ENCODE results near the gene POU3F3.

Gene POU3F3

DNA sequence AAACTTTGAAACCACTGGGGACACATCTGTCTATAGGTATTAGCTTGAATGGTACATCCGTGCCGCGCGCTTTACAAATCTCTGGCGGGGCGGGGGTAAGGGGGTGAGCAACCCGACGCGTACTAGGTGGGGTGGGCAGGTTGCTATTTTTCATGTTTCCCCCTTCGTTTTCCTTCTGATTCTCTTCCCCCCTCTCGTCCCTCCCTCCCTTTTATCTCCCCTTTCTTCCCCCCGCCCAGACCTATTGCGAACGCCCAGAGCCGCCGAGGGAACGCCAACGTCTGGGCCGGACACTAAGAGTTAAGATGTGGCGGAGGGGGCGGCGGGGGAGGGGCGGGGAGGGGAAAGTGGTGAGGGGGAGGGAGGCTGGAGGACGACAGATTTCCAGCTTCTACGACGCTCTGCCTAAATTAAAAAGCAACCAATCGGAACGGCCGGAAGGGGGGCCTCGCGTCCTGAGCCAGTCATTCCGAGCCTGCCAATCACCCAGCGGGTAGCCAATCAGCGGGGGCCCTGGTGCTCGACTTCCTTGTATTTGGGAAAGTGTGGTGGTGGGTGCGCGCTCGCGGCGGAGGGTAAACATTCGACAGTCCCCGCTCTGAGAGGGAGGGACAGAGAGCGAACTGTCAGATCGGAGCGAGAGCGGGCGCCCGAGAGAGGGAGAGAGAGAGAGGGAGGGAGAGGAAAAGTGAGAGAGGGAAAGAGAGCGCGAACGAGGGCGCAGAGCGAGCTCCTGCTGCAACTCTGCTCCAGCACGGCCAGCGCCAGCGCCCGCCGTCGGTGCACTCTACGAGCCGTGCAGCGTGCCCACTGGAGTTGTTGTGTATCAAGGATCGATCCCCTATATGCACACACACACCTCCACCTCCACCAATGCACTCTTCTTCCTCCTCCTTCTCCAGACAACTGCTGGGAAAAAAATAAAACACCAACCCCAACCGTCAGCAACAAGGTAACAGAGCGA lies at the start of gene POU3F3:
Gene POU3F3 (plus strand): TSS at position 582 of the 964 bp plus-strand sequence. CDS start 1,396 bp downstream, outside the sequence.
- DNase-seq: no peak

DNA sequence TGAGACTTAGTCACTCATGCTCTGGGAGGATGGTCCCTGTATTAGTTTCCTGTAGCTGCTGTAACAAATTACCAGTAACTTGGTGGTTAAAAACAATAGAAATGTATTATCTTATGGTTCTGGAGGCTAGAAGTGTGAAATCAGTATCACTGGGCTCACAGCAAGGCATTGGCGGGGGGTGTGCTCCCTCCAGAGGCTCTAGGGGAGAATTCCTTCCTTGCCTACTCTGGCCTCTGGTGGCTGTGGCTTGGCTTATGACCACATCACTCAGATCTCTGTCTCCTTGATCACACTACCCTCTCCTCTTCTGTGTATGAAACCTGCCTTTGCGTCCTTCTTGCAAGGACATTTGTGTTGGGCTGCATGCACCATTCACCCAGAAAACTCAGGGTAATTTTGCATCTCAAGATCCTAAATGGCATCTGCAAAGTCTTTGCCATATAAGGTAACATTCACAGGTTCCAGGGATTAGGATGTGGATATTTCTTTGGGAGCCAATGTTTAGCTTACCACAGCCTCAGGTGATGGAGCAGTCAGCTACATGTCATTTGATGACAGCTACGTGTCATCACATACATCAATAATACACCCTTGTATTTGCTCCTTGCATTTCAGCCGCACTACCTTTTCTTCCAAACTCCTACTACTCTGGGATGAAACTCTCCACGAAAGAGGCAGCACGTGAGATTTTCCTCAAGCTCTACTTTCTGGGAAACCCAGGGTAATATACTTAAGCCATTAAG lies 49.6 kb upstream of the POU3F3 start:
- no peak for DNase-seq

DNA sequence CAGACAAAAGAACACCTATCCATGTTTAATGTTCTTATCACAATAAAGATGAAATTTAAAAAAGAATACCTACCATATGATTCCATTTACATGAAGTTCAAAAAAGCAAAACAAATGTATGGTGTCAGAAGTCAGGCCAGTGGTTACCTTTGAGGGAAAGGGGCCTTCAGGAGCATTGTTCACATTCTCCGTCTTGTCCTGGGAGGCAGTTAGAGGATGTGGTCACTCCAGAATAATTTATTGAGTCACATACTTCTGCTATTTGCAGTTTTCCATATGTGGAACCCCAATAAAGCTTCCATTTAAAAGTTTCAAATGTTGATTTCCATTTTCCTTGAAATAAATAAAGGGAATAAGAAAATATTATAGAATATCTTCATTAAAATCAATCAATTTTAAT lies 41.6 kb upstream of the POU3F3 start:
- no peak for DNase-seq

DNA sequence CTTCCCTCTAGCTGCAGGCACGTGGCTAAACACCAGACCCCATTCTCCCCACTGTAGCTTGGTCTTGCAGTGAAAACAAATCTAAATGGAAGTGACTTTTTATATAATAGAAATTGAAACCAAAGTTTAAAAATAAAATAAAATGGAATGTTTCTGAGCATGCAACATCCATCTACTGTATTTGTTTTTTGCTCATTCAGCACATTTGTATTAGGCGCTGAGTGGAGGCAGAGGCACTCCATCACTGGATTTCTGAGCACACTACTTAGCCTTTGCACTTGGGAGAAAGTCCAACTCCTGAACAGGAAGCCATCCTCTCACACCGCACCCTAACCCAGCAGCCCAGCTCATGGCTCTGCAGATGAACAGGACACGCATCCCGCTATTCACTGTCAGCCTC lies 37.8 kb upstream of the POU3F3 start:
- no peak for DNase-seq

DNA sequence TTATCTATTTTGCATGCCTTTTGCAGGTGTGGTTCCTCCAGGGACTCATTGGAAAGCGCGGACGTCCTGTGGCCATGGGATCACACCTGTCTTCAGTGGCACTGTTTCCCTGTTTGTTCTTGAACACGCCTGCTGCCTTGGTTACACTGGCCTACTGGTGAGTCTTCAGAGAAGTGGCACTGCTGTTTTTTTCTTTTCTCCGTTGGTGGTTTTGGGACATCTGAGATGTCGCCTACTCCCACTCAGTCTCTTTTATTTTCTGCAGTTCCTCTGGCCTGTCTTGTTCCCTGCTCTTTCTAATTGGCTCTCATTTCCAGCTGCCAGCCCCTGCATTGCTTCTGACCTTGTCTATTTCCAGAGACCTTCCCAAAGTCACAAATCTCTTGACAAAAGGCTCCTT lies 35.7 kb upstream of the POU3F3 start:
- DNase-seq: no peak

DNA sequence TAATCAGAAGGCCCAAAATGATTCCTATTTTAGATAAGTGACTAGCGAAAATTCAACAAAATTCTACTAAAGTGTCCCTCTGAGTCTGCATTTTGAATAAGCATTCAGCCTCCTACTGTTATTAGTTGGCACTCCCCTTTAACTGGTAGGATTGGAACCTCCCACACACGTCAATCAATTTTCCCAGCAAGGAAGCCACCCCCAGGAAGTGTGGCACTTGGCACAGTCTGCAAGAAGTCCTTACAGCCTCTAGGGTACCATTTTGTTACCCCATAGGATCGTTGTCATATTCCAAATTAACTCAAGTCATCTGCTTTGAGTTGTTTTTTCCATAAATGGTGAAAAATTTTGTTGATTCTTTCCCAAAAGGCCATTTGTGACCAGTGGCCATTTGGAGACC lies 33.8 kb upstream of the POU3F3 start:
- DNase-seq: no peak

DNA sequence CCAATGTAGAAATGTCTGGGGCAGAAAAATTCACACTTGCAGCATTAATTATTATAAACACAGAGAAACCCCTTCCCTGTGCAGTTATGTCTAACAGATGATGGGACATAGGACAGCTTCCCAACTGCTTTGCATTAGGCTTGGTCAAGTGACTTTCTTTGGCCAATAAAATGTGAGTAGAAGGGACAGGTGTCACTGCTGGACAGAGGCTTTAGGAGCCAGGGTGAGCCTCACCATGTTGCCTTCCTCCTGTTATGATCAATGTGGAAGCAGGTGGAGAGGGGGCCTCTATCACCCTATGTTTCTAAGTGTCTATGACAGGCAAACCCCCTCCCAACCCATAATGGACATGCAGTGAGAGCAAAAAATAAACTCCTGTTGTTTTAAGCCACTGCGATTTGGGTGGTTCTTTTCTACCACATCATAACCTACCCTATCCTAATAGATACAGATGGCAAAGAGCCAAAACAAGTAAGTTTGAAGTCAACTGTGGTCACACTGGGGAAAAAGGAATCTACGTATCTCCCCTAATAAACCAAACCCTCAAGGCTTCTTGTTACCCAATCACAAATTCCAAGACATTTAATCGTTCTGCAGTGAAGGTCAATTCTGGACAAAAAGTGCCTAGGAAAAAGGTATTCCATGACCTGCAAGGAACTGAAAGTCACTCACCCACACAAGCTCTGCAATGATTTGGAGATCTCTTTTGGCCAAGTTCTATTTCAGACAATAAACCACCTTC lies 28.6 kb upstream of the POU3F3 start:
- no peak for DNase-seq

DNA sequence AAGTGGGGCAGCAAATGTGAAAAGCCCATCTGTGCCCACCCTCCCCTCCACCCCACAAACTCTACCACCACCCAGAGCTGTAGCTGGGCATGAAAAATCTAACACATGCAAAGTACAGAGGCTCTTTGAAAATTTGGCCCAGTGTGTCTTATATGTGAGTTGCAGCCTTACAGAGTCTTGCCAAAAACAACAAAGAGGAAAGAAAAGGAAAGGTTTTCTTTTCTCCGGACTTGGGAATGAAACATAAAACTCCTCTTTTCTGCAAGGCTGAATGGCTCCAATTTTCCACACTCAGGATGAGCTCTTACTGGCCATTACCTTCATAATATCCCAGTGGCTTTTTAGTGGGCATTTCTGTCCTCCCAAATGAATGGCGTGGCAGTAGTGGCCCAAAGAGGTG lies 27.9 kb upstream of the POU3F3 start:
- DNase-seq: no peak

DNA sequence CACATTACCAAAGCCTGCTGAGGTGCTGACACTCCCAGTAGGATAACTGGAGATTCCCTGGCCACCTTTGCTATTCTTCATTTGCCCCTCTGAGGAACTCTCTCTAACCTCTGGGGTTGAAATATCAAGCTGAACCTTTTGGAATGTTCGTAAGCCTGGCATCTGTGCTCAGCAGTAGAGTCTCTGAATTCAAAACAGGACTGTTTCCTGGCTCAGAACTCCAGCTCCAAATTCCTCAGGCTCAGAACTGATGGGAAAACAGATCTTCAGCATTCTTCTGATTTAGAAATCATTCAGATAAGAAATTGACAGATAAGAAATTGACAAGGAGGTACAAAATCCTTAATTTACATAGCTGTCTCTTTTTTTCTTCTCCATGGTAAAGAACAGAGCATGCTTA lies 22.2 kb upstream of the POU3F3 start:
- DNase-seq: no peak

DNA sequence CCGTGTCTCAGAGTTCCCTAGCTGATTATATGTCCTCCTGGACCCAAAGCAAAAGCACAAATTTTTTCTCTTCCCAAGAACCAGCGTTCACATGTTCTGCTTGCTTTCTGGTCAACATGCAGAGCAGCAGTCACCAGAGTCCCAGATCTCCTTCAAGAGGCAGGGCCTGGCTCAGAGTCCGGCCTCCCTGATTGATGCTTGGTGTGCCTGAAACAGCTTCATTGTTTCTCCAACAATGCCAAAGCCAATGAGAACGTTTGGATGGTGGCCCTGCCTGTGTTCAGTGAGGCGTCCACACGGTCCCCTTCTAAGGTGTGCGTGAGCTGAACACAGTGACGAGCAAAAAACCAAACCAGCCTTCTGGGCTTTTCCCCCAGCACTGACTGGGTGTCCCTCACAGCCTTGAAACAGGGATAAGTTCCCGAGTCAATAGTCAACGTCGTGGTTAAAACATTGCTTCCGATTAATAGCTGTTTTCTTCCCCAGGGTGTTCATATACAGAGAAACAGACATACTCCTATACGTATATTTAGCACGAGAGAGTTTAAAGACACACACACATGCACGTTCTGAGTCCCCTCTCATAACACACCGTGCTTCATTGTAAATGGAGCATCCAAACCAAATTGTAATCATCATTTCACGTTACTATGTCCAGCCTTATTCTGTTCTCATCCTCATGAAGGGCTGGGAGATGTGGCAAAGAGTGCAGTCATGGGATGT lies 19.3 kb upstream of the POU3F3 start:
- no peak for DNase-seq

DNA sequence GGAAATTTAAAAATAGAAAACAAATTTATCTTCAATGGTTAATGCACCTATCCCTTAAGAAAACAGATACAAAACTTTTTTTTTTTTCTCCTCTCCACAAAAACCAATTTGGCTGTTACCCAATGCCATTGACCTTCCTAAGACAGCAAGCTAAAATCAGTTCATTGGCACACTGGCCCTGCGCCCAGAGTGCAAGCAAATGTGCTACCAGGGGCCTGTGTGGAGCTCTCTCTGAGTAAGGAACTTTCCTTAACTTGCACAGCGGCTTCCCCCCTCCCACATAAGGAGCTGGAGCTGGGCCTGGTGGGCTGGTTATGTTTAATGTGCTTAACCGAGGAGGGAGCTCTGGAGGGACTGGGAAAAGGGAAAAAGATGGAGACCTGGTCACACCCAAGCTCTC lies 17.6 kb upstream of the POU3F3 start:
- no peak for DNase-seq

DNA sequence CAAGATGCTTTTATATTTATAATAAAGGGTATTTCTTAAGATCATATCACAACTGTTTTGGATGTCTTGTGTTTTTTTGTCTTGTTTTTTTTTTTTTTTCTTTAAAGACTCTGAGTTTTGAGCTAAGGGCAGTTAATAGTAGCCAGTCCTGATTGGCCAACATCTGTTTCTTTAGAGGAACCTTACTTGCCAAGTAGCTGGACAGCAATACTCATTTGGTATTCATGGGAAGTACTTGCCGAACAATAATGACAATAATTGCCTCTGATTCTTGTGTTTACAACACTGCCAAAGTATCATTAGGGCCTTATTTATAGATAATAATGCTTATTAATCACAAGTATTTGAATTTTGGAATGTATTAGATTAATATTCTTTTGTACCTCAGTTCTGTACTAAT lies 17.1 kb upstream of the POU3F3 start:
- DNase-seq: no peak

DNA sequence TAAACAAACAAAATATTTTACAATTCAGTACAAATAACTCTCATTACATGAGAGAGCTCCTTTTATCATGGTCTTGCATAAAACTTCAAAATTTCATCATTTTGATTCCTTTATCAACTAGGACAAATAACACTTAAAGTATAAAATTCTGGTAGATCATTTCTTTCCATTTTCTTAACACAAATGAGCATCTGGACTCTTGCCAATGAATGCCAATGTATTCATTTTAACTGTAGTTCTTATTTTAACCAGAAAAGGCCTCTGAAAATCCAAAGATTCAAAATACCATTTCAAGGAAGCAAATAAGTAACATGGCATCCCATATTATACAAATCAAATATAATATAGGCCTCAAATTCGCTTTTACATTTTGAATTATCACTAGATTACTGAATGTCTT lies 13.8 kb upstream of the POU3F3 start:
- DNase-seq: no peak

DNA sequence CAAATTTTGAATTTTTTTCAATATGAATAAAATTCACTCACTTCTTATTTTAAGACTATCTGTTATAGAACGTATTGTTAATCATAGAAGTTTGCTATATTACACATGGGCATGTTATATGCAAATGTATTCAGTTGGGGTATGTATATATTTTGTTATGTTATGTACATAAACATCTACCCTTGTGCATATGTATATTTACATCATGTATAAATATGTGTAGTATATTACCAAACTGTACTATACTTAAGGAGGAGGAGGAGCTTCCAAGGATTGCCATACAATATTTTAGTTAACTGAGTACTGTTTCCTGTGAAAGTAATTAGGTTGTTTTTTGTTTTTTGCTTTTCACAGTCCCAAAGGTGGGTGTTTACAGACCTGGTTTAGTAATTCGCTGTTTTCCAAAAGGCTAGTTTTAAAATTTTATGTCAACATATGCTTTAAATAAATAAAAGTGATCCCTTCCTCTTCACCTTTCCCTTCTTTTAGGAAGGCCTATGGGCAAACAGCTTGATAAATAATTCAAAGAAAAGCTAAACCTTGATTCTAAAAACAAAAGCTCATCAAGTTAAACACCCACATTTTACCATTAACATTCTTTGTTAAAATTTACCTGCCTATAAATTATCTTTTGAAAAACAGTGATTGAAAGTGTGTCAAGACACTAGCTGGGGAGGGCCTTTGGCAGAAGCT lies 12.9 kb upstream of the POU3F3 start:
- DNase-seq: no peak

DNA sequence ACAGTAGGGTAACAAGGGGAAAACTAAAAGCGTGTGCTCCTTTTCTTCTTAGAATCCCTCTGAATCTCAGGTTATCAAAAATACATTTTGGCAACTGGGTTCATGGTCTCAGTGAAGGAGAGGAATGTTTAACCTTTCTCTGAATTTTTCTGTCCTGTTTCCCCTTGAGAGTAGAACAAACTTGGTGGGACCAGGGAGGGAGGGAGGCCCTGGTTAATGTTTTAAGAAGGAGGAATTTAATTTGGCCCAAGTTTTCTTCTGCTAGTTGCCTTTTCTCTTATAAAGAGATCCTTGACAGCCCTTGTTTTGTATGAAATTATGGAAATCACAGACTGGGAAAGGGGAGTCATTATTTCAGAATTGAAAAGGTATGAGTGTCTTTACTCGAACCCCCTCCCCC lies 12.2 kb upstream of the POU3F3 start:
- DNase-seq: no peak

DNA sequence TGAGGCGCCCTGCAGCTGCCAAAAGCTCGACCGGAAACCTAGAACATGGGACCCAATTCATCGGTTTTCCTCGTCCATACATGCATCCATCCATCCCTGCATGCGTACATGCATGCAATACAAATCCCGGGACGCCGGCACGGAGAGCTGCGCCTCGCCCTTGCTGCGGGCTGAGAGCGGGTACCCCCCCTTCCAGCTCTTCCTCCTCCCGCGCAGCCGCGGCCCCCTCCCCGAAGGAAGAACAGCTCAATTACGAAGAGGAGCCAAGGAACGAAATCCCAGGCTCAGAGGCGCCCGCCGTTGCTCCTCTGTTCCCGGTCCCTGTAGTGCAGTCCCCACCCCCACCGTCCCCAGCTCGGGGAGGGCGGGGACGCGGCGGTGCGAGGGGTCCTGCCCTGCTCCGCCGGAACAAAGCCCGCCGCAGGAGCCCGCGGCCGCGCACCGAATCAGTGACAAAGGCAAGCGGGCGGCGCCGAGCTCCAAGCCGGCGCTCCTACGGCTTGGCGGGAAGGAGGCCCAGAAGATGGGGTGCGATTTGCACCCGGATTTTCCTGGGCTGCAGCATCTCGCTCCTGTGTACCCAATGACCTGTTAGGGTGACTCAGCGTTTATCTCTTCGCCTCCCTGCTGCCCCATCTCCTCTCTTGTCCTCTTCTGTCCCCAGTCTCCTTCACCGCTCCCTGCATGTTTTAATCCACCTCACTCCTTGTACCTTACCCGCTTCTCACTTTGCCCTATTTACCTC lies 8.9 kb upstream of the POU3F3 start:
- DNase-seq: no peak

DNA sequence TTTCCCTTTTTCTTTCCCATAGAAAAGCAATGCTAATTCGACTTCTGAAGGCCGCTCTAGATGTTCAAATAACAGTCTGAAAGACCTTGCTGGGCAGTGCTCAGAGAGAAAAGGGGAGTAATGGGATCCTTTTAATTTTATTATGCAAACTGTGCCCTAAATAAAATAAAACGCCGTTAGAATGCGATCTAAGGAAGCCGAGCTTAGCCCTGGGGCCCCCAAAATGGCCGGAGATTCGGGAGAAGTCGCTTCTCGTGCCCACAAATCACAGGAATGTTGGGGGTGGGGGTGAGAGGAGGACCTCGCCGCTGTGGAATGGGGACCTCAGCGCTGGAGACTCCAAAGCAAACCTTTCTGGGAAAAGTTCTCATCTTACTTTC lies 8.4 kb upstream of the POU3F3 start:
- no peak for DNase-seq

DNA sequence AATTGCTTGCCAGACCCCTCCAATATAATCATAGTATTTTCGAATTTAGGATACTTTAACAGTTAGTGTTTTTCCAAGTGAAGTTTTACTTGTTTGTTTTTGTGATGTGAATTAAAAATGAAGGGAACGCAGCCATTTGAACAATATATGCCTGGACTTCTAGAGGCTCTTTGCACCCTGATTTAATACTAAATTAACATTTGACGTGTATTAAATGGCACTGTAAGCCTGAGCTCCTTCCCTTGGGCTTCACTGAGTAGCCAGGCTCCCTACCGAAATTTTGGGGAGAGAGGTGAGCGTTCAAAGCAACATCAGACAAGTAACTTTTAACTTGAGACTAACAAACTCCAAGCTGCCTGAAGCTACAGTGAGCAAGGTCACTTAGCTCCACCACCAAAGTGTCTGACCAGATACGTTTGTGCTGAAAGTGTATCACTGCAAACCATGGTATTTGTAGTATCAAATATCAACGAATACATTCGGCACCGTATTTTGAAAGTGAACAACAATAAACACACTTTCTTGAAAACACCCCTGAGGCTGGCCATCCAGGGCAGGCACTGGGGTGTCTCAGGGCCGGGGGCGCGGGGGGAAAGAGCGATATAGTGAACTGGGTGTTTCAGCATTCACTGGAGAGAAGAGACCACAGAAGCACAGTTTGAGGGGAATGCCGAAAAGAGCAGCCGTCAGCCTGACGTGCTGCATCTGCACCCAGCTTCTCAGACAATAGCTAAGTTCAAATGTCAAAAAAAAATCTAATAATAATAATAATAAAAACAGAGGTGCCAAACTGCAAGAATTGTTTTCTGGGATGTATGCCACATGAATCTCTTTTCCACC lies 7.7 kb upstream of the POU3F3 start:
- no peak for DNase-seq

DNA sequence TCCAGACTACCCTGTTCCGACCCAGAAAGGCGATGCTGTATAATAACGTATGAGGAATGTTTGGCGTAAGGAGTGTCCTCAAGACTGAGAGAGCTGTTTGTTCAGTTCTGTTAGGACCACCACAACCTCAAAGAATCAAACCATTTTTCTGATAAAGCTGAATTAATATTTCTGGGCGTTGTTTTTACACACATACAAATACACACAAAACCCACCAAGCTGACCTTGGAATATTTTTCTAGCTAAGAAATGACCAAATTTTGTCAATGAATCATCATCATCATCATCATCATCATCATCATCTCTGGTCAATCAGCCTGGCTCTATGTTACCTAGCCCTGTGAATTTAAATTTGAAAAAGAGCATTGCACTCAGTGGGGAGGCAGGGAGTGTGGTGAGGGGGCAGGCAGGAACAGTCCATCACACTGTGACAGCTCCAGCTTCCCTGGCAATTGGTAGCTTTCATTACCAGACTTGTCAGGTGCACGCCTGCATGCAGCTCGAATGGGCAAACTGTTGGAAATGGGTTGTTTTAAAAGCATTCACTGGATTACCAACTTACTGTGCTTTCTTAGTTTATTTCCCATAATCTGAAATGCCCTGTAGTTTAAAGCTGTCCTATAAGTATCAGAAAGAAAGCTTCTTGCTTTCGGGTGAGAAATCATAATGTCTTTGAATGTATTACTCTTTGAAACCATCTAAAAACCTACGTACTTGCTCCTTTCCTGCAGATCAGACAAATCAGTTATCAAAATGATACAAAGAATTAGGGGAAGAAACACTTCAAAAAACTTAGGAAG lies 6.9 kb upstream of the POU3F3 start:
- no peak for DNase-seq
